ENCODE measurements around the gene SV2B. TPM values are rescaled to one million over a fixed set of nuclear protein-coding genes. Genes with fewer than 3 reads are reported as not detected.

The SV2B gene
- total and polyA plus RNA-seq, 9 of the 15 experiments (the other 6 are each of a cell fraction or from before 2014, with no cell fraction given), result 0.01 to 0.25 (median 0.11) TPM

- in situ Hi-C loops (cut with MboI) (no loop called here), intact Hi-C loops (cut with micrococcal nuclease) (no loop called here)
- H3K4me1 ChIP-seq (replicated peaks in 1 of 2; ENCODE audit: control insufficient read depth in 2 of 2, insufficient read depth in 2 of 2, low read length in 2 of 2), result no peaks in the 10 kb centered on the region
- no peaks in the 10 kb centered on the region for H3K9me1 ChIP-seq (ENCODE audit: control insufficient read depth, insufficient read depth, low read length)
- DNase-seq (ENCODE audit: extremely low read depth in 1 of 4, low spot score in 3 of 4), result no peak
- FAIRE-seq, result no peak
- ChIA-PET POLR2A (interaction anchor here (0.7 kb wide), 1 partner anchor 9 kb away, joined by 3 read pairs; no protein-coding TSS in a partner anchor), CTCF (ENCODE audit: low intra/inter-chr PET ratio) (no interaction called here)
- H3K27me3 ChIP-seq (ENCODE audit: control insufficient read depth in 2 of 2, insufficient read depth in 2 of 2, low read length in 2 of 2), result peaks cover 2 to 10% of the 10 kb centered on the region in 2 experiments; a peak in 2 of 5 replicates
- H3K79me2 ChIP-seq (ENCODE audit: control insufficient read depth, insufficient read depth, low read length), result no peaks in the 10 kb centered on the region
- no peaks in the 10 kb centered on the region; the same call in 1 of the 2 replicates for H4K20me1 ChIP-seq (replicated peaks; ENCODE audit: control insufficient read depth, insufficient read depth, low read length)
- H2AFZ ChIP-seq (ENCODE audit: low read depth, low read length), result no peak overlapping the region
- H3K4me2 ChIP-seq (ENCODE audit: insufficient read depth, low read length), result no peak overlapping the region
- no peaks in the 10 kb centered on the region for H3K9me3 ChIP-seq (replicated peaks; ENCODE audit: control insufficient read depth, insufficient read depth, low read depth, low read length)
- ATAC-seq, result no peak
- H3K9ac ChIP-seq (ENCODE audit: insufficient read depth in 1 of 2, low read depth in 2 of 2, low read length in 2 of 2), result no peak overlapping the region
- H3K36me3 ChIP-seq (ENCODE audit: control insufficient read depth, insufficient read depth, low read length), result no peaks in the 10 kb centered on the region
- TF ChIP-seq FOXP4 (CRISPR knock-in tag; IDR thresholded peaks at IDR 0.05; ENCODE audit: borderline replicate concordance) (no peak), L3MBTL2 (IDR thresholded peaks at IDR 0.05) (no peak), PCBP1 (IDR thresholded peaks at IDR 0.05; ENCODE audit: low read depth, low read length, poor library complexity, severe bottlenecking) (no peak), TAL1 (IDR thresholded peaks at IDR 0.05) (no peak), HNRNPL (IDR thresholded peaks at IDR 0.05; ENCODE audit: low read depth, low read length) (no peak), E2F3 (CRISPR knock-in tag; IDR thresholded peaks at IDR 0.05) (no peak), SP1 (CRISPR knock-in tag; IDR thresholded peaks at IDR 0.05) (no peak), ZNF699 (CRISPR knock-in tag; IDR thresholded peaks at IDR 0.05; ENCODE audit: insufficient replicate concordance) (no peak), FOXP1 (CRISPR knock-in tag; IDR thresholded peaks at IDR 0.05) (no peak)
- no TSS peak for BruUV-seq (replicated peaks)
- no peak overlapping the region for H3K4me3 ChIP-seq
- no peak overlapping the region for H3K27ac ChIP-seq (ENCODE audit: extremely low read depth, low read depth, low read length)
Observed at GRCh38 chr15:91202510-91203102, 102.5 kb downstream of the SV2B start.

Measured in K562 (cell line).